H1 (cell line): ENCODE measurements around the gene FIS1. TPM values are rescaled to one million over a fixed set of nuclear protein-coding genes. Genes with fewer than 3 reads are reported as not detected.
A peak's percentile ranks its signal among the peaks of the same experiment; 100 is the strongest.

Experiments
- CTCF ChIA-PET: fragments of 300-600 bp; sonication (Branson Sonifier 250); formaldehyde crosslinking; loops from one replicate; lab custom pipeline; 2021; ENCODE audit not compliant: partially characterized antibody; lab: Charles Lee
- POLR2A ChIA-PET: fragments of 300-600 bp; sonication (Branson Sonifier 250); formaldehyde crosslinking; loops from one replicate; lab custom pipeline; 2021; ENCODE audit warnings: inconsistent platforms; ENCODE audit not compliant: partially characterized antibody; lab: Charles Lee
- DNase-seq, 2 experiments: peaks; one replicate each; pipeline versions ENCODE4 v3.0.0 to v3.0.0-alpha.2; 2010 to 2022; ENCODE audit warnings: low spot score in 2 of 2, low read depth in 1 of 2, mixed read lengths in 1 of 2
- FAIRE-seq: peaks from 2 replicates; lab custom pipeline; 2011; peaks lifted over from hg19 to GRCh38; lab: Jason Lieb, UNC
- H2AFZ ChIP-seq: 2 replicates; pipeline ENCODE4 v1.8.1; 2012; ENCODE audit warnings: low read length, inconsistent platforms
- H2AK5ac ChIP-seq: 2 replicates; pipeline ENCODE4 v1.6.1; 2013; ENCODE audit warnings: low read depth, low read length
- H2BK120ac ChIP-seq: replicated peaks from 2 replicates; pipeline ENCODE3; 2013; ENCODE audit warnings: low read depth, low read length, inconsistent platforms
- H2BK12ac ChIP-seq: 2 replicates; pipeline ENCODE4 v1.6.1; 2013; ENCODE audit warnings: low read depth, low read length
- H2BK15ac ChIP-seq: 2 replicates; pipeline ENCODE4 v1.6.1; 2013; ENCODE audit warnings: low read length
- H2BK20ac ChIP-seq: 2 replicates; pipeline ENCODE4 v1.6.1; 2013; ENCODE audit warnings: low read length
- H2BK5ac ChIP-seq: 2 replicates; pipeline ENCODE4 v1.6.1; 2013; ENCODE audit warnings: low read depth, low read length
- H3K14ac ChIP-seq: 2 replicates; pipeline ENCODE4 v1.6.1; 2013; ENCODE audit warnings: inconsistent platforms; ENCODE audit not compliant: insufficient read length
- H3K18ac ChIP-seq: 2 replicates; pipeline ENCODE4 v1.6.1; 2013; ENCODE audit warnings: low read length; ENCODE audit errors: extremely low read depth
- H3K23ac ChIP-seq: 2 replicates; pipeline ENCODE4 v1.6.1; 2013; ENCODE audit warnings: inconsistent platforms; ENCODE audit not compliant: insufficient read length
- H3K23me2 ChIP-seq: 2 replicates; pipeline ENCODE4 v1.6.1; 2013; ENCODE audit warnings: low read depth, low read length
- H3K27ac ChIP-seq: 2 replicates; pipeline ENCODE4 v1.6.1; 2011; ENCODE audit warnings: low read depth, low read length, inconsistent platforms
- H3K27me3 ChIP-seq, 4 experiments: replicated peaks in 1 of 4; 1 replicate in 1 of 4; 2 replicates in 3 of 4; pipeline versions ENCODE4 v1.6.1 to v1.8.1; 2011 to 2013; ENCODE audit warnings: low read length in 3 of 4, mild to moderate bottlenecking in 3 of 4, inconsistent platforms in 2 of 4, mixed read lengths in 2 of 4, moderate library complexity in 1 of 4; ENCODE audit not compliant: control insufficient read depth in 3 of 4, insufficient read depth in 3 of 4; ENCODE audit errors: extremely low read depth in 1 of 4
- H3K36me3 ChIP-seq, 4 experiments: 2 replicates each; pipeline versions ENCODE4 v1.6.1 to v1.8.1; 2011 to 2013; ENCODE audit warnings: mild to moderate bottlenecking in 4 of 4, low read length in 3 of 4, moderate library complexity in 2 of 4, control low read depth in 1 of 4, inconsistent platforms in 1 of 4; ENCODE audit not compliant: insufficient read depth in 4 of 4, control insufficient read depth in 2 of 4
- H3K4ac ChIP-seq: replicated peaks from 2 replicates; pipeline ENCODE3; 2013; ENCODE audit warnings: low read length, low read depth, mixed read lengths, inconsistent platforms; ENCODE audit not compliant: insufficient read length
- H3K4me1 ChIP-seq, 4 experiments: replicated peaks in 1 of 4; 1 replicate in 1 of 4; 2 replicates in 3 of 4; pipeline versions ENCODE4 v1.6.1 to v1.8.1; 2011 to 2013; ENCODE audit warnings: low read length in 3 of 4, inconsistent platforms in 2 of 4, mixed read lengths in 1 of 4; ENCODE audit not compliant: insufficient read depth in 4 of 4, control insufficient read depth in 3 of 4
- H3K4me2 ChIP-seq, 2 experiments: 2 replicates each; pipeline versions ENCODE4 v1.6.1 to v1.8.1; 2011 to 2013; ENCODE audit warnings: low read depth in 2 of 2, low read length in 2 of 2, control low read depth in 1 of 2, inconsistent platforms in 1 of 2, mild to moderate bottlenecking in 1 of 2; ENCODE audit not compliant: insufficient read depth in 1 of 2
- H3K4me3 ChIP-seq, 4 experiments: fragments of 200-600, 300-600 bp in 1 of 4; sonication (generic), shearing (Covaris generic), sonication (Bioruptor Twin) in 1 of 4; 2 replicates each; pipeline versions ENCODE4 v1.5.1 to v1.8.1; 2011 to 2016; ENCODE audit warnings: low read length in 4 of 4, low read depth in 3 of 4, control low read depth in 2 of 4, inconsistent platforms in 2 of 4, mild to moderate bottlenecking in 2 of 4, mixed read lengths in 1 of 4, moderate library complexity in 1 of 4; ENCODE audit not compliant: insufficient read depth in 2 of 4; ENCODE audit errors: extremely low read depth in 1 of 4
- H3K56ac ChIP-seq: replicated peaks from 2 replicates; pipeline ENCODE3; 2013; ENCODE audit warnings: low read depth, mild to moderate bottlenecking, mixed read lengths, low read length, inconsistent platforms; ENCODE audit not compliant: insufficient read length
- H3K79me1 ChIP-seq: 2 replicates; pipeline ENCODE4 v1.6.1; 2013; ENCODE audit warnings: low read depth, low read length, control low read depth
- H3K79me2 ChIP-seq, 2 experiments: 2 replicates each; pipeline versions ENCODE4 v1.6.1 to v1.8.1; 2012 to 2013; ENCODE audit warnings: low read length in 2 of 2, mild to moderate bottlenecking in 2 of 2, inconsistent platforms in 1 of 2; ENCODE audit not compliant: insufficient read depth in 2 of 2, control insufficient read depth in 1 of 2
- H3K9ac ChIP-seq, 4 experiments: replicated peaks in 1 of 4; 1 replicate in 1 of 4; 2 replicates in 3 of 4; pipeline versions ENCODE4 v1.6.1 to v1.8.1; 2011 to 2013; ENCODE audit warnings: low read depth in 3 of 4, low read length in 3 of 4, control low read depth in 2 of 4, mild to moderate bottlenecking in 2 of 4, moderate library complexity in 2 of 4, inconsistent platforms in 1 of 4; ENCODE audit errors: extremely low read depth in 1 of 4
- H3K9me3 ChIP-seq, 2 experiments: 2 replicates each; pipeline versions ENCODE4 v1.6.1 to v1.8.1; 2012 to 2013; ENCODE audit warnings: mild to moderate bottlenecking in 2 of 2, moderate library complexity in 2 of 2, control low read depth in 1 of 2, inconsistent platforms in 1 of 2, low read depth in 1 of 2, low read length in 1 of 2, mixed read lengths in 1 of 2; ENCODE audit not compliant: insufficient read depth in 2 of 2
- H4K20me1 ChIP-seq, 2 experiments: replicated peaks in 1 of 2; 2 replicates each; pipeline versions ENCODE3 to v1.8.1; 2011 to 2013; ENCODE audit warnings: inconsistent platforms in 2 of 2, low read length in 2 of 2, mild to moderate bottlenecking in 1 of 2; ENCODE audit not compliant: insufficient read depth in 2 of 2, control insufficient read depth in 1 of 2
- H4K5ac ChIP-seq: 2 replicates; pipeline ENCODE4 v1.6.1; 2013; ENCODE audit warnings: low read length, low read depth, mixed read lengths, inconsistent platforms; ENCODE audit not compliant: insufficient read length
- H4K8ac ChIP-seq: 2 replicates; pipeline ENCODE4 v1.8.0; 2013; ENCODE audit warnings: mild to moderate bottlenecking, moderate library complexity, low read length, inconsistent platforms; ENCODE audit not compliant: insufficient read depth; ENCODE audit errors: extremely low read depth
- H4K91ac ChIP-seq: replicated peaks from 2 replicates; pipeline ENCODE3; 2013; ENCODE audit warnings: low read length, mixed read lengths, inconsistent platforms; ENCODE audit not compliant: insufficient read length
- CEBPB ChIP-seq: IDR thresholded peaks from 2 replicates; pipeline ENCODE4 v1.6.1; 2012; ENCODE audit warnings: low read depth, low read length
- CTBP2 ChIP-seq: IDR thresholded peaks from 2 replicates; pipeline ENCODE4 v1.7.0; 2011; ENCODE audit warnings: borderline replicate concordance, mild to moderate bottlenecking, moderate library complexity, mixed read lengths, low read length; ENCODE audit not compliant: insufficient read depth, insufficient read length
- GABPA ChIP-seq: IDR thresholded peaks from 2 replicates; pipeline ENCODE4 v1.6.1; 2011; ENCODE audit warnings: mild to moderate bottlenecking, low read length, moderate library complexity, borderline replicate concordance; ENCODE audit not compliant: insufficient read depth
- KDM4A ChIP-seq: IDR thresholded peaks from one replicate; pipeline ENCODE4 v1.7.1; 2012; ENCODE audit warnings: low read depth, mild to moderate bottlenecking, moderate library complexity, low read length, inconsistent platforms; ENCODE audit not compliant: severe bottlenecking
- MAX ChIP-seq: IDR thresholded peaks from 2 replicates; pipeline ENCODE4 v1.6.1; 2012; ENCODE audit warnings: inconsistent platforms
- POLR2A ChIP-seq, 2 experiments: IDR thresholded peaks; 1 replicate in 1 of 2; 2 replicates in 1 of 2; pipeline ENCODE4 v1.6.1; 2011; ENCODE audit warnings: low read depth in 2 of 2, low read length in 2 of 2, mild to moderate bottlenecking in 2 of 2; ENCODE audit errors: control extremely low read depth in 1 of 2
- RAD21 ChIP-seq, 2 experiments: IDR thresholded peaks in 1 of 2; conservative IDR thresholded peaks in 1 of 2; 2 replicates each; pipeline ENCODE4 v1.6.1; 2011; ENCODE audit warnings: low read depth in 2 of 2, low read length in 2 of 2, improper control_type of control experiment in 1 of 2, inconsistent platforms in 1 of 2, mild to moderate bottlenecking in 1 of 2, moderate library complexity in 1 of 2
- TBP ChIP-seq: IDR thresholded peaks from 2 replicates; pipeline ENCODE4 v1.6.1; 2011; ENCODE audit warnings: low read depth, low read length, improper control_type of control experiment
- TCF12 ChIP-seq: IDR thresholded peaks from 2 replicates; pipeline ENCODE4 v1.6.1; 2011; ENCODE audit warnings: low read depth, mild to moderate bottlenecking, low read length
- WGBS, 2 experiments: shearing (Covaris generic) in 1 of 2; methylation state at CpG; one replicate each; pipeline versions ENCODE4 v1.1.6 to v1.1.7; 2013 to 2015; ENCODE audit warnings: low lambda C conversion rate in 2 of 2, mixed read lengths in 2 of 2, inconsistent platforms in 1 of 2, low coverage in 1 of 2, missing lambda C conversion rate in 1 of 2; ENCODE audit not compliant: insufficient replicate concordance in 2 of 2, insufficient coverage in 1 of 2, insufficient read length in 1 of 2; ENCODE audit errors: extremely low coverage in 1 of 2, missing lambda C conversion rate in 1 of 2; 5-methylcytosine and 5-hydroxymethylcytosine counted together
- polyA plus RNA-seq, 7 experiments: library from polyadenylated mRNA; depleted of rRNA in 3 of 7; stranded (reverse) in 5 of 7; unstranded in 2 of 7; fragments of >200 nt in 5 of 7; fragments of 200-250 nt in 2 of 7; gene quantifications; 1 replicate in 5 of 7; 2 replicates in 1 of 7; 4 replicates in 1 of 7; pipeline versions ENCODE4 v1.2.1 to v1.2.3, GENCODE V29; 2011 to 2013; ENCODE audit warnings: missing spikeins in 2 of 7, mixed read lengths in 2 of 7
- total RNA-seq: library from RNA; stranded (reverse); fragmentation: NEBNext Ultra II Directional; extraction: Animal tissue kit (Norgen Biotek cat#: 25700); gene quantifications from 2 replicates; pipeline ENCODE4 v1.2.1, GENCODE V29; 2021

The FIS1 gene
- total and polyA plus RNA-seq, 2 of the 8 experiments (the other 6 are each of a cell fraction or from before 2014, with no cell fraction given), result 128 to 195 TPM

GRCh38 chr7:101216001-101216859 lies 28.7 kb downstream of the FIS1 start:
- Histone ChIP-seq H3K23me2 (peaks cover 17% of the 10 kb centered on the region), H3K9ac (peak overlapping the region in 1 of 4 experiments; percentile 26; a peak in 3 of 7 replicates), H3K4ac (no peak overlapping the region), H3K18ac (no peak overlapping the region), H3K79me2 (0 out of 4 replicates have a peak, but pooled peaks cover 0 to 6% of the 10 kb centered on the region in 2 experiments), H4K5ac (peak overlapping the region; percentile 44), H3K4me3 (peak overlapping the region; percentile 74 to 83 (median 78)), H3K36me3 (peaks cover 0 to 4% (median 0%) of the 10 kb centered on the region in 4 experiments; a peak in 3 of 8 replicates), H4K20me1 (peaks cover 0 to 2% of the 10 kb centered on the region in 2 experiments), H2BK20ac (0 out of 2 replicates have a peak overlapping the region, but pooled peaks have one; percentile 32), H2BK120ac (peak overlapping the region; percentile 72), H4K8ac (no peak overlapping the region), H3K56ac (no peak overlapping the region), H3K79me1 (peaks cover 2% of the 10 kb centered on the region; the same call in 1 of the 2 replicates), H3K23ac (no peak overlapping the region), H3K9me3 (no peaks in the 10 kb centered on the region), H3K27ac (no peak overlapping the region), H2BK12ac (0 out of 2 replicates have a peak overlapping the region, but pooled peaks have one; percentile 39), H3K27me3 (no peaks in the 10 kb centered on the region), H3K4me2 (peak overlapping the region; percentile 86 to 89), H2BK15ac (no peak overlapping the region), H3K14ac (no peak overlapping the region), H2BK5ac (no peak overlapping the region; the same call in 1 of the 2 replicates), H2AFZ (no peak overlapping the region), H2AK5ac (no peak overlapping the region), H3K4me1 (peaks cover 0 to 10% (median 7%) of the 10 kb centered on the region in 4 experiments; a peak in 5 of 7 replicates), H4K91ac (peak overlapping the region; percentile 44)
- CTCF ChIA-PET, result interaction anchor here (0.6 to 9.0 kb wide), 5 partner anchors 19 to 1215 kb away, joined by 3 to 79 read pairs (median 33); partner anchors contain the start of genes CLDN15 and FIS1
- 73% methylated on average over 30 of the region's 31 CpGs; no CpG with 5 or more reads in 1 of the 2 experiments for WGBS, 2 experiments
- FAIRE-seq (no peak), DNase-seq (no peak)
- POLR2A ChIA-PET, result interaction anchor here (0.9 to 3.4 kb wide), 9 partner anchors 9 to 32 kb away, joined by 3 to 28 read pairs (median 6); partner anchors contain the start of genes CLDN15 and FIS1
- TF ChIP-seq TCF12 (no peak), RAD21 (IDR thresholded peaks at IDR 0.05 in 1 of 2, conservative IDR thresholded peaks at IDR 0.05 in 1 of 2; ENCODE audit: low read depth in 2 of 2, low read length in 2 of 2) (no peak), TBP (no peak), CEBPB (no peak), GABPA (no peak), KDM4A (no peak), MAX (peak; percentile 81; the same call in 1 of the 2 replicates), POLR2A (IDR thresholded peaks at IDR 0.05; ENCODE audit: control extremely low read depth in 1 of 2, low read depth in 2 of 2, low read length in 2 of 2) (no peak), CTBP2 (no peak)
